Inferior parietal cortex (tissue), 1 donor: ENCODE results near the gene SPTBN1.
"Not testable (repeated sequence)": the region's sequence is repeated elsewhere in the genome, so short reads cannot be mapped to it uniquely, and the experiment has no call there.

Experiments used
- DNase-seq: peaks from one replicate; pipeline ENCODE4 v3.0.0-alpha.2; 2016; ENCODE audit errors: extremely low spot score

Gene SPTBN1

GRCh38 chr2:54528311-54528955 lies 72.3 kb downstream of the SPTBN1 start:
- DNase-seq, result no peak

DNA sequence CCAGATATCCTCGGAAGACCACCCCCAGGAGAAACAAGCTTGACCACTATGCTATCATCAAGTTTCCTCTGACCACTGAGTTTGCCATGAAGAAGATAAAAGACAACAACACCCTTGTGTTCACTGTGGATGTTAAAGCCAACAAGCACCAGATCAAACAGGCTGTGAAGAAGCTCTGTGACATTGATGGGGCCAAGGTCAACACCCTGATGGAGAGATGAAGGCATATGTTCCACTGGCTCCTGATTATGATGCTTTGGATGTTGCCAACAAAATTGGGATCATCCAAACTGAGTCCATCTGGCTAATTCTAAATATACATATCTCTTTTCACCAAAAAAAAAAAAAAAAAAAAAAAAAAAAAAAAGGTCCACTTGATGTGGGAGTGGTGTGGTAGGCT lies 73.4 kb downstream of the SPTBN1 start:
- DNase-seq, result not testable (repeated sequence)

DNA sequence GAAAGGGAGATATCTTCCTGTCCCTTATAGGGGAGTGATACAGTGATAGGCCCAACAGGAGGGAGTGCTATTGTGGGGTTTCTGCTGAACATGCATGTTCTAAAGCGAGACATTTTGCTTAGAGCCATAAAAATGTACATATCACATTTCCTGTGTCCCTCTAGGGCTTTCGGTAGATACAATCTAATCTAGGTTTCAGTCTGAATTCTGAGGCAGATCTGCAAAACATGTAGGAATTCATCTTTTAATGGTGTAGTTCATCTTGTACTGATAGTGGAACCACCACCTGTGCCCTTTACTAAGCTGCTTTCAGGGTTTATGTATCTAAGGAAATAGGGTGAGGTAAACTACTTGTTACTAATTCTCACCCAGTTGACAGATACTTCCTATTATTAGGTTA lies 73.8 kb downstream of the SPTBN1 start:
- DNase-seq, result no peak

- DNase-seq, result no peak
Measured at GRCh38 chr2:54531558-54531957, 75.4 kb downstream of the SPTBN1 start.

- DNase-seq, result no peak
Measured at GRCh38 chr2:54534221-54534620, 78.1 kb downstream of the SPTBN1 start.

DNA sequence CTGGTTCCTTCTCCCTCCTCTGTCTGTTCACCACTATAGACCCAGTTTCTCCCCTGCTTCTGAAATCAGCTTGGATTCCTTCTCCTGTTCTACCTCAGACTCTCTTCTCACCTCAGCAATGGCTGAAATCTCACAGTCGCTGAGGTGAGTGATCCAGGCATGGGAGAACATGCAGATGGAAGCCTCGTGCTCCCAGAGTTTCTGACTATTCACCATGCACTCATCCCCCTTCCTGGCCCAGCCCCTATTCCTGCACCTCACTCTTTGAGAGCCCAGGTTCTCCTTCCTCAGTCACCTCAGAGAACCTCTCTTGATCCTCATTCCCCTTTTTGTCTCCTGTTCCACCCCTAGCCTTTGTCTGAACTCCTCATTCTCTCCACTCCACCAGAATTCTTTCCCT lies 78.5 kb downstream of the SPTBN1 start:
- no peak for DNase-seq

- no peak for DNase-seq
Measured at GRCh38 chr2:54535599-54536195, 79.6 kb downstream of the SPTBN1 start.

DNA sequence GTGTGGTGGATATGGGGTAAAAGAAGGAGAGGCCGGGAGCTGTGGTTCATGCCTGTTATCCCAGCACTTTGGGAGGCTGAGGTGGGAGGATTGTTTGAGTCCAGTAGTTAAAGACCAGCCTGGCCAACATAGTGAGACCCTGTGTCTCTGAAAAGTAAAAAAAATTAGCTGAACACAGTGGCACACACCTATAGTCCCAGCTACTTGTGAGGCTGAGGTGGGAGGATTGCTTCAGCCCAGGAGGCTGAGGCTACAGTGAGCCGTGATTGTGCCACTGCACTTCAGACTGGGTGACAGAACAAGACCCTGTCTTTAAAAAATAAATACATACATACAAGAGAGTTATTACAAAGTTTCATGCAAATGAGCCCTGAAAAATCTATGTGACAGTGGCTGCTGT lies 80.6 kb downstream of the SPTBN1 start:
- DNase-seq, result no peak

DNA sequence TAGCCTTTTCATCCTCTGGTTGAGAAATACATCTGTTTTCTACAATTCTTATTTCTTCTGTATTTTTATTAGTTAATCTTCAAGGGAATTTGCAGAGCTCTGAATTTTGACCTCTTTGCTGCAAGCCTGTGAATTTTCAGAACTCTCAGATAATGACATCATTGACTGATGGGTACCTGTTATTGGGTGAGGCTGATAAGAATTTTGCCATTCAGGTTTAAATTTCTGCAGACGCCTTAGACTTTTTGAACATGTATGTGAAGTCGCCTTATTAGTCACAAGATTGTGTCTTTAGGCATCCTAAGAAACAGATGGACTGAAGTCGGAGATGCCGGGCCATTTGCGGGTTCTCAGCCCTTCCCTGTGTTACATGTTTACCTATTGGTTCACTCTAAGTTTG lies 82.4 kb downstream of the SPTBN1 start:
- DNase-seq, result no peak

DNA sequence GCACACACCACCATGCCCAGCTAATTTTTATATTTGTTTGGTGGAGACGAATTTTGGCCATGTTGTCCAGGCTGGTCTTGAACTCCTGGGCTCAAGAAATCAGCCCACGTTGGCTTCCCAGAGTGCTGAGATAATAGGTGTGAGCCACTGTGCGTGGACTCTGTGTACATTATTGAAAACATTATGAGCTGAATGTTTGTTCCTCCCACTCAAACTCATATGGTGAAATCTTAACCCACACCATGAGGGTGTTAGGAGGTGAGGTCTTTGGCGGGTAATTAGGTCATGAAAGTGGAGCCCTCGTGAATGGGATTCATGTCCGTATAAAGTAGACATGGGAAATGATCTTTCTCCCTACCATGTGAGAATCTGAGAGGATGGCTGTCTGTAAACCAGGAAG lies 83.6 kb downstream of the SPTBN1 start:
- no peak for DNase-seq

- no peak for DNase-seq
Measured at GRCh38 chr2:54540194-54540593, 84.1 kb downstream of the SPTBN1 start.

DNA sequence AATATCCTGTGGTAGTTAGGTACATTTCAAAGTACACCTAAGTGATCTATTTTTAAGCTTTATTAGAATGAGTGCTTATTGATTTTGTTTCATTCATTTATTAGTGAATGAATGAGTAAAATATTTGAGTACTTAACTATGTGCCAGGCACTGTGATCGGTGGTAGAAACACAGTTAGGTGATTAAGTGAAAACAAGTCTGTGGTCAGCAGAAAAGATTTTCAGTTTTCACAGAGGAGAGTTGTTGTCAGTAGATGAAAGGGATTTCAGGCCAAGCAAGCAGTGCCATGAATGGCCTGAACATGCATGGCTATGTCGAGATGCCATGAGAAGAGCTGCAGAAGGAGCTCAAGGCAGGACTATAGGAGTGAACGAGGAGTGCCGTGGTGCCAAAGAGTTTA lies 85.9 kb downstream of the SPTBN1 start:
- DNase-seq, result no peak

DNA sequence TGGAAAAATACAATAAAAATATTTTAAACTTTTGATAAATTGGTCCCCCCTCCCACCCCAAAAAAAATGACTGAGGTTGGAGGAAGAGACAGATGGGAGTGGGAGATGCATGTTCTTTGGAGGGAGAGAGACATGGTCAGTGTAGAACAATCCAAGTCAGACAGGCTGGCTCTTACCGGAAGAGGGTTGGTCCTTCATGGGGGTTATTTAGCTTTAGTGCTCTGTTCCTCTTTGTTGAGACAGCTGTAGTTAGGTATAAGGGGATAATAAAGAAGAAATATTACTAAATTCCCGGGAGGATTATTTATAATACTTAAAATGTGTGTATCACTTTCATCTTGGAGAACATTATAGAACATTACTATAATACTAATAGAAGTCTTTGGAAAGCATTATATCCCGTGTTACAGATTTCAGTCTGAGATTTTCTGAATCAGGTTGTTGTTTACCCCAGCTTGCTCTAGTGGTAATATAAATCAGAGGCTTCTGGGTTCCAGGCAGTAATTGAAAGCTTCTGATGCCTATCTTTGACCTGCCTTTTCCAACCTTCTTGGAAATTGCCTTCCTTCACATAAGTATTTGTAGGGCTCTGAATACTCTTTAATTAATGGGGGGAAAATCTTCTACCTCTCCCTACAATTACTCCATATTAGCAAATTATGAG lies 87.7 kb downstream of the SPTBN1 start:
- DNase-seq, result no peak

GRCh38 chr2:54545702-54546450 lies 89.7 kb downstream of the SPTBN1 start:
- DNase-seq, result no peak

DNA sequence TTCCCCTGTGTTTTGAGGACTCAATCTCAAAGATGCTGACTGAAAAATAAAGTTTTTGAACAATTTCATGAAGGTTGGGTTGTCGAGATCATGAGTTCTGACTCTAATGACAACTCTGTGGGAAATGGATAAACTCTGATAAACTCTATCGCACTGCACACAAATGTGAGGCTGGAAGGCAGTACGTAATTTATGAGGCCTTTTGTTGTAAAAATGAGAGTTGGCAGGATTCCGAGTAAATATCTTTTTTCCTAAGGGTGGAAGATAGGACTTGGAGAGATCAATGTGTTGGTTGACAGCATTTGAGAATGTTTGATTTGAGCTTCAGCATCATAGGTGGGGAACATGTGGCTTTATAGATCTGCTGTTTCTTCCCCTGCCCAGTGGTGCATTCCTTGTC lies 90.4 kb downstream of the SPTBN1 start:
- DNase-seq, result no peak

- DNase-seq, result no peak
Measured at GRCh38 chr2:54546923-54547720, 91.0 kb downstream of the SPTBN1 start.

DNA sequence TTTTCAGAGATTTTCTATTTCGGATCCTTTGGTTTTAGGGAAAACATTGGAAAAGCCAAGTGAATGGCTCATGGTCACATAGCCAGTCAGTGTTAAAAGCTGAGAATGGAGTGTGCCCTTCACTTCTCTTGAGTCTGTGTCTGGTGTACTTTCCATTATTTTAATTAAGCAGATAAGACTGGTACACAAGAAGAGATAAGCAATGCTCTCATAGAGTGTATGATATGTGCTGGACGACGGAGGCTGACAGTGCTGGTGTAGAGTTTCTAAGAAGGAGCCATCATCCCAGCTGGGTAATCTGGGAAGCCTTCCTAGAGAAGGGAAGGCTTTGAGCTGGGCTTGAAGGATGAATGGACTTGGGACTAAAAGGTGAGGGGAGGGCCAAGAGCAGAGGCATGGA lies 93.3 kb downstream of the SPTBN1 start:
- no peak for DNase-seq

DNA sequence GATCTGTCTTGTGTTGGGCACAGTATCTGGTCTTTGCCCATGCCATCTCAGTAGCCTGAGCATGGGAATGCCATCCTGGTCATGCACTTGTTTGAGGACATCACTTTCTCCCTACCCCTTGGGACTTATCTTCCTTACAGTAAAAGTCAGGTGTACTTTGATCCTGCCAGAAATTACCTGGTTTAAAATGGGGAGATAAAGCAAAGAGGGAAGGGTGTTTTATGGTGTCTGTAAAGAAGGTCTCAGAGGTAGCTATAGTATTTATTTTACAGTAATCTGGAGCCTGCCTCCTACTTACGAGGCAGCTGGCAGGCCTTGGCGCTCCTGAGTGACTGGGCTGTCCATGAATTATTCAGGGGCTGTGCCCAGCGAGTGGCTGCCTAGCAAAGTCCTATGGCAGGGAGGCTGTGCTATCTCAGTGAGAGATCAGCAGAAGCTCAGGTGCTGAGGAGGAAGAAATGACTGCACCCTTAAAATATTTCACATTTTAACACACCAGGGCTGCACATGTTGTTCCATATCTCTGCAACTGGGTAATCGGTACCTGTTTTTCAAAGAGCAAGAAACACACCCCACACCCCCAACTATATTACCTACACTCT lies 93.9 kb downstream of the SPTBN1 start:
- no peak for DNase-seq

GRCh38 chr2:54550547-54550946 lies 94.4 kb downstream of the SPTBN1 start:
- no peak for DNase-seq

GRCh38 chr2:54551123-54551756 lies 95.1 kb downstream of the SPTBN1 start:
- no peak for DNase-seq

- no peak for DNase-seq
Measured at GRCh38 chr2:54553075-54553474, 96.9 kb downstream of the SPTBN1 start.
